NCI-H226 (cell line): Measurements from ENCODE around the gene CFAP100.

Source experiments
- DNase-seq: peaks from one replicate; pipeline ENCODE4 v3.0.0-alpha.2; 2015

CFAP100 gene

DNA sequence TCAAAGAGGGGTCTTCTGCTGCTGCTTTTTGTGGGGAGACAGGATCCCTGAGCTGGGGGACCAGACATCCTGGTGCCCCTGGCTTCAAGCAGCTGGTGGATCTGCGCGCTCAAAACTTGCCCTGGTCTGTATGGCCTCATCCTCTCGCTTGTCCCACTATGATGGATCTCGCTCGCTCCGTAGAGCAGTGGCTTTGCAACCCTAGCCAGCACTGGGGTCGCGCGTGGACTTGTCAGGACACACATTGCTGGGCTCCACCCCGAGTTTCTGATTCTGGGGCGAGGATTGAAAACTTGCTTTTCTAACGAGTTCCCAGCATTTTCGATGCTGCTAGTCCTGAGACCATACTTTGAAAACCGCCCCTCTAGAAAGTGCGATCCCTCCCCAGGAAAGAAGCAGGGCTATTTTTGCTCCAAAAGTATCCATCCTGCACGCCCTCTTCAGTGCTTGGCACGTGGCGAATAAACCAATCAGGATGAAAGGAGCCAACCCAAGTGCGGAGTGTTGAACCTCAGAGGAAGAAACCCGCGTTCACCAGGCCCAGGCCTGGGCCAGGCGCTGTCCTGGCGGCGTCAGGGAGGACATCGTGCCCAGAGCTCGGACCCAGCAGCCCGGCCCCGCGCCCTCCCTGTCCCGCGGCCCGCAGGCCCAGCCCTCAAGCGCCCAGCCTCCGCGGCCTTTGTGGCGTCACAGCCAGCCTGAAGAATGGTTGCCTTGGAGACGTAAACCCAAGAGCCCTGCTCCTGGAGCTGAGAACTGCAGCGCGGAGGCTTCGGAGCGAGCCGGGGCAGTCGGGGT, at the start of gene CFAP100:
Gene CFAP100 (plus strand): TSS at position 731 of the 798 bp plus-strand sequence. CDS start 1,092 bp downstream, outside the sequence.
- DNase-seq = no peak

DNA sequence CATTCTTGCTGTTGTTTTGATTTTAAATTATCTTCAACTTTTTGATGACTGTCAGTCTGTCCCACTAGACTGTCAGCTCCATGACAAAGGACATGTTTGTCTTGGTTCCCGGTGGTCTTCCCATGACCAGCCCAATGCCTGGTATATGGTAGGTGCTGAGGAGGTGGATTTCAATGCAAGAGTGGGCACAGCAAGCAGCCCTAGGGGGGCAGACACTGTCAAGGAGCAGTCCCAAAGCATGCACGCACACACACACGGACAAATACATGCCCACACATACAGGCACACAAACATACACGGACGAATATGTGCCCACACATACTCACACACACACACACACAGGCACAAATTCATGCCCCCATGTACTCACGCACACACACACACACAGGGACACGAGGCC, 49.5 kb upstream of the CFAP100 start:
- no peak for DNase-seq

DNA sequence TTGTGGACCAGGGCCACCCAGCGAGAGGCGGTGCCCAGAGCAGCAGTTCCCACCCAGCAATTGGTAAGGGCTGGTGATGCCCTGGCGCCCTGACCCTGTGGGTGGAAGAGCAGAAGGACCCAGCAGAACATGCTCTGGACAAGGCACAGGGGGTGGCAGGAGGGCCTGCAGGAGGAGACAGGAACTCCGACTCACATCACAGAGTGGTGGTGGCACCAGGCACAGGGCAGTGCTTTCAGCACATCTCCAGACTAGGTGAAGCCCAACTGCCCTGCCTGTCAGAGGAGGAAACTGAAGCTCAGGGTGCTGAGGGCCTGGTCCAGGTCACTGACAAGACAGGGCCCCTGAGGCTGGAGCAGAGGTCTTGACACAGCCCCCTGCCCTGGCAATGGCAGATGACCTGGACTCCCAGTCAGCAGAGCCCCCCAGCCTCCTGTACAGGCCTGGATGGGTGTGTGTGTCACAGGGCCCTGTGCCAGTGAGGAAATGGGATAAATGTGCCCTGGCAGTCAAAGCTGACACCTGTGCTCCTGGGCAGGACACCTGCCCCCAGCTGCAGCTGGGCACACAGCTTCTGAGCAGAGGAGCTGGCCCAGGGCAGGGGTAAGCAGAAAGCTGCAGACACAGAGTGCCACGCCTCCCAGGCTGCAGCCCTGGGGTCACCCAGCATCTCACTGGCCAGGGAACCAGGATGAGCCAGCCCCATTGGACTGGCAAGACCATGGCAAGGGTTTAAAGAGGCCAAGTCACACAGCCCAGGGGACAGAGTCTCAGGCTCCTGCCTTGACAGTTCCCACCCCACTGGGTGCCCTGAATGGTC, 48.9 kb upstream of the CFAP100 start:
- DNase-seq = no peak

DNA sequence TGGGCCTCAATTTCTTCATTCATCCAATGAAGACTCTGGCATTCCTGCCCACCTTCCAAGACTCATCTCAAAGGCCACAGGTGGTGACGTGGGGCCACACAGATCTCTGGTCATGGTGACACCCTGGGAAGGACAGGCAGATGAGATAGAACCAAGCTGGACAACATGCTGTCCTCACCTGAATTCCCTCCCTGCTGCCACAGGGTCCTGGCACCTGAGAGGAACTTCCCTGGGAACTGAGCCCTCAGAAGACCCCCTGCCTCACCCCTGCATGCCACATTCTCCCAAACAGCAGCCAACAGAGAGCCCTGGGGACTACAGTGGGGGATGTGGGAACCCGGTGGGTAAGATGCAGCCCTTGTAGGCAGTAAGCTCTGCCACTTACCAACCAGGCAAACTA, 48.2 kb upstream of the CFAP100 start:
- DNase-seq = no peak

DNA sequence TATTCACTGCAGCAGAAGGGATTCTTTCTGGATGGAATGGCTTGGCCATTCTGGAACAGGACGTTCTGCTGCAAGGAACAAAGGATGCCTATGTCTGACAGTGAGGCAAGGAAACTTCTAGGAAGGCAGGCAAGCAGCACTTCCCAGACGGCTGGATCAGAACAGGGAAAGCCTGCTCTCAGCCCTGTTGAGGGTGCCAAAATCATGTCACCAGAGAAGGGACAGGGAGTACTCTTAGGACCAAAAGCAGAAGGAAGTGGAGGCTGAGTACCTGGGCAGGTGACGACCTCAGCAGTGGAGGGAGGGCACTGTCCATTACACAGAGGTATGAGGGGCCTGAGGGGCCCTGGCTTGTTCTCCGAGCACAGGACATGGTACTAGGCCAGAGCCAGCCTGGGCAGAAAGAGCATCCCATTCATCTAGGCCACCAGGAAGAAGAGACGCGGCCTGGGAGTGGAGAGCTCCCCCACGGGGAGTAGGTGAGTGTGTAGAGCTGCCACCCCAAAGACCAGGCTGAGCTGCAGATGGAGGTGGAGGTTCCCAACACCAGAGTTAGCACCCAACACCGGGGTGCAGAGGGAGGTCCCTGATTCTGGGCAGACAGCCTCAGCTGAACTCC, 47.1 kb upstream of the CFAP100 start:
- no peak for DNase-seq

DNA sequence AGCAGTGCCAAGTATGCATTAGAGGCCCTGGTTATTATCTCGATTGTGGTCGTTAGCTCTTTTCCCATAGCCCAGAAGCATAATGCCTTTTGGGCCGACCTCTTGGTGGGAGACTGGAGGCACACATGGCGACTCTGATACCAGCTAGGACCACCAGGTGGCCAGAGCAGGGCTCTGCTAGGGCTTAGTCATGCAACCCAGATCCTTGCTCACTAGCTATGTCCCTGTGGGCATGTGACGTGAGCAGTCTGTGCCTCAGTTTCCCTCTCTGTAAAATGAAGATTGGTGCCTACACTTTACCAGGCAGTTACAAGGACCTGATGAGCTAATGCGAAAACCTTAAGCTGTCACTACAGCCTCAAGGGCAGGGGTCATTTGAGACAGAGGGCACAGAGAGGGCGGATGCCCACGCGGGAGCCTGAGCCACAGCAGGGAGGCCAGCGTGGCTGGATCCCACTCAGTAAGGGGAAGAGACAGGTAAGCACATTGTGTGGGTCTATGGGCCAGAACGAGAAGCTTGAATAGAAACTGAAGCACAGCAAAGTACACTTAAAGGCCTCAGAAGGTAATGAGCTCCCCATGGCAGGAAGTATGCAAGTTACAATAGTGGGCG, 46.3 kb upstream of the CFAP100 start:
- no peak for DNase-seq

DNA sequence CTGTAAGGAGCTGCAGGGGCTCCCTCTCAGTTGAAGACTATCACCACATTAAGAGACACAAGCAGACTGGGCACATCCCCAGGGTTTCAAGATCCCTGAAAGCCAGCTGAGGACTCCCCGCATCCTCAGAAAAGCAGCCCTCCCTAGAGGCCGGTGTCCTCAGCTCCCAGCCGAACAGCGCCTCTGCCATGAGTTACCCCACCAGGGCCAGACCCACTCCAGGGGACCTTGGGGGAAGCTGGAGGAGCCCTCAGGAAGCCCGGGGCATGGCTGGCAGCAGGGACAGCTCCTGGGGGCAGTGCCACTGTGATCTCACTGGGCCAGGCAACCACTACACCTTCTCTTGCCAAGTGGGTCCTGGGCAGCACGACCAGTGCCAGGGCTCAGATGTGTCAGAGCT, 45.6 kb upstream of the CFAP100 start:
- no peak for DNase-seq

DNA sequence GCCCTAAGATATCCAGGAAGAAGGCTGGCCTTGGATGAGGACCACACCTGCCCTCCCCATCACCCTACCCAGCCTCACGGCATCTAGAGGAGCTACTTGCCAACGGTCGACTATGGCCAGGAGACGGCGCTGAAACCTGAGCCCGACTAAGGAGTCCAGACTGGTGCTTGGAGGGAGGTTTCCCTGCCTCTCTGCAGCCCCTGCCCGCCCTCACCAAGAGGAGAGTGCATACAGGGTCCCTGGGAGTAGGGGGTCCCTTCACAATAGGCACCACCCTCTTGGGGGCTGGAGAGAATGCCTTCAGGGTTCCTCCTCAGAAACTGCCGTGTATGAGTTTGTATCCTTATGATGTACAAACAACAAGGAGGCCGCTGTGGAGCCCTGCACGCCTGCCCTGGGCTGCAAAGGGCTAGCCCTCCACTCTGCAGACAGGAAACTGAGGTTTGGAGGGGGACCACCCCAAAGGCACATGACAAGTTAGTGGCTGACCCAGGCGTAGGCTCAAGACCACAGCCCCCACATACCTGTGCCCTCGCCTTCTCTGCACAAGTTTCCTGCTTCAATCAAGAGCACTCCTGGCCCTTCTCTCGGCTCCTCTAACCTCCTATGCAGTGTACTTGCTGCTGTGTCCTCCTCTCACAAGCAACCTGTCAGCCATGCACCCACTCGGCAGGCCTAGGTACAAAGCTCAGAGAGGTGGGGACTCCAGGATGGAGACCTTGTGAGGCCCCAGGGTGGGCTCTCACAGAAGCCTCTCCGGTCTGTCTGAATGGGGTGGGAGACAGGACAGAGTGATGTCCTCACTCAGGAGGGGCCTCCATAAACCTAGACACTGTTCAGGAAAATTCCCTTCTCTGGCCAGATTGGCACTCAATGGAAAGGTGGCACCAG, 44.9 kb upstream of the CFAP100 start:
- no peak for DNase-seq

DNA sequence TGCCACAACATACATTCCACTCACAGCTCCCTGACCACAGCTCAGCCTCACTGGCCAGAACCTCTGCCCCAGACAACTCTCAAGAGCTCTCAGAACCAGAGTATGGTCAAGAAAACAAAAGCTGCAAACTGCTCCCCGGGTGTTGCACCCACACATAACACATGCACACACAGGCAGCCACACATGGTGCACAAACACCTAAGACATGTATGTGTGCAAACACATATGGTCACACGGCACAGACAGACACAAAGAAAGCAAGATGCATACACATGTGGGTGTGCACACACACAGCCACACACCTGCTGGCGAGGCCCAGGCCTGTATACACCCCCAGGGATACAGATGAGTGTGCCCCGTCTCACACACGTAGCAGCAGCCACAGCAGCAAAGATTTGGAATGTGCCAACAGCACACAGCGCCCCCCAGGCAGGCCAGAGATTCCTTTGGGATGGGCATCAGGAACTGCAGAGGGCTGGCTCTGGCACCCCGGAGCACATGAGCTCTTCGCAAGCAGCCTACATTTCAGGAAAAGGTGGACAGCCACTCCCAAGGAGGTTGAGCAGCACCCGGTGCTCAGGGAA, 44.1 kb upstream of the CFAP100 start:
- DNase-seq = no peak

DNA sequence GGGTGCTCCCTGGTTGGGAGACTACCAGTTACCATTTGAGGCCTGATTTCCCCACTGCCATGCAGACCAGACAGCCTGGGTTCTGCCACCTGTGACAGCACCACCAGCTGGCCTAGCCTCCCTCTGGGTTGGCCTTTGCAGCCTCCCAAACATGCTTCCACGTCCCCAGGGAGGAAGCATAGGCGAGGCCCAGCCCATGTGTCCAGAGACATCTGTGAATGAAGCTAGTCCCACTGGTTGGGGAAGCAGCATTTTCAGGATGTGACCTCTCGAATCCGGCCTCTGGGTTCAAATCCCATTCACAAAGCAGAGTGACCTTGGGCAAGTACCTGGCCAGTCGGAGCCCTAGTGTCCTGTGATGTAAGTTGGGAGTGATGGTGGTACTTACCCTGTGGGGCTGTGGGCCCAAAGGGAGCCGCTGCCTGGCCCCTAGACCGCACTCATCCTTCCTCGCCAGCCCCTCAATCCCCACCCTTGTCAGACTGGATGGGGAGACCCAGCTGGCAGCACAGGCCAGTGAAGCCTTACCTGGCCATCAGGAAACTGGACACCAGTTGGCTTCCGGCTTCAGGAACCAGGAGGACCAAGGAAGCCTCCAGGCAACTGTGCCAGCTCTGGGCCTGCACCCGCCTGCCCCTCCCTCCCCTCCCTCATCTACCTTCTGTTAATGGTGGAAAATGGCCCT, 43.5 kb upstream of the CFAP100 start:
- DNase-seq = no peak

DNA sequence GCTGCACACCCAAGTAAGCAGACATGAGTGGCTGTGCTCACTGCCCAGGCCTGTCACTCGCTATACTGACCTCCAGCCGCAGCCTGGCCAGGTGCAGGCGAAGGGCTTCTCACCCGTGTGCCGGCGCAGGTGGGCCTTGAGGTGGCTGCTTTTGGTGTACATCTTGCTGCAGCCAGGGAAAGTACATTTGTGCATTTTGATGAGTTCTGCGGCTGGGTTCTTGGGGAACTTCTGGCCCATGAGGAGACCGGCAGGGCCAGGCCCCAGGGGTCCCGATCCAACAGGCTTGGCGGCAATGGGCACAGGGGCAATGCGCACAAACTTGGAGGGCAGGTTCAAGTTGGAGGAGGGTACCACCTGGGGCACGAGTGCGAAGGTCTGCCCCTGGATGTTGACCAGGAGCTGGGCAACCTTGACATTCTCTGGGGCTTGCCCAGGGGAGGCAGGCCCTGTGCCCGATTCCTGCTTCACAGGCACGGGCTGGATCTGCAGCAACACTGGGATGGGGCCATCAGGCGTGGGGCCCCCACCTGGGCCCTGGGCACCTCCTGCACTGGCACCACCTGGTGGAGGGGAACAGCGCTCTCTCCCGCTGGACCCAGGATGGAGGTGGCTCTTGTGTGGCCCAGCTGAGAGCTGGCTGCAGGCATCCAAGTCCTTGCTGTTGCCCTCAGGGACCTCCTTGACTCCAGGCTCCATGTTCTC, 42.8 kb upstream of the CFAP100 start:
- no peak for DNase-seq

DNA sequence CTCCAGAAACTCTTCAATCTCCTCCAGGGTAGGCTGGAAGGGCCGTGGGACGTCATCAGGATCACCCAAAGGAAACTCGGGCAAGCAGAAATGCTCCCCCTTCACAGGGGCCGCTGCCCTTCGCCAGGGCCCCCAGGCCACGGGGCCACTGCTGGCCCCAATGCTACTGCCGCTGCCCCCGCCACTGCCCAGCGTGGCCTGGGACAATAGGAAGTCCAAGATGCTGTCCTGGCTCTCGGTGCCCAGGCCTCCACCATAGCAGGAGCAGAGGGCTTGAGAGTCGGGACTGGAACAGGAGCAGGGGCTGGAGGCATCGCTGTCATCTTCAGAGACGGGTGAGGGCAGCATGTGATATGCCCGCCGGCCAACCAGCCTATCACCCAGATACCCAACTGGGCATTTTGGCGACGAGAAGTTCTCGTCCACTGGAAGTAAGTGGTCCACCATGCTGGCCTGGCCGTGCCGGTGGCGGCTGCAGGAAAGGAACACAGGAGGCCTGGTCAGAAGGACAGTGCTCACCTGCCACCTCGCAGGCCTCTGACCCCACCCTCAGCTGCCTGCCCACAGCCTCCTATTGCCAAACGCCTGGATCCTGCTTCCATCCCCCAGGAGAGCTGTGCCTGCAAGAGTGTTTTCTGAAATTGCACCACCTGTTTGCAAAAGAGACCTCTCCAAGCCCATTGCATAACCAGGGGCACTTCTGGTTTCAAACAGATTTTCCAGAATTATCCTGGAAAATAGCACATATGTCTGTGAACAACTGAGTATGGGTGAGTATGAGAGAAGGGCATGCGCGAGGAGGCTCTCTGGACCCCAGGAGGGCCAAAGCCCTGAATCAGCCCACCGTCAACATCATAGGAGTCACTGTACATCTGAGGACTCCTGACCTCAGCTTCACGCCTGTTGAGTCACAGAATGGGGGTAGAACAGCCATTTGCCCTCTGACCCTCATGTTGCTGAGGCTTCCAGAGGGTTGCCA, 41.9 kb upstream of the CFAP100 start:
- no peak for DNase-seq

DNA sequence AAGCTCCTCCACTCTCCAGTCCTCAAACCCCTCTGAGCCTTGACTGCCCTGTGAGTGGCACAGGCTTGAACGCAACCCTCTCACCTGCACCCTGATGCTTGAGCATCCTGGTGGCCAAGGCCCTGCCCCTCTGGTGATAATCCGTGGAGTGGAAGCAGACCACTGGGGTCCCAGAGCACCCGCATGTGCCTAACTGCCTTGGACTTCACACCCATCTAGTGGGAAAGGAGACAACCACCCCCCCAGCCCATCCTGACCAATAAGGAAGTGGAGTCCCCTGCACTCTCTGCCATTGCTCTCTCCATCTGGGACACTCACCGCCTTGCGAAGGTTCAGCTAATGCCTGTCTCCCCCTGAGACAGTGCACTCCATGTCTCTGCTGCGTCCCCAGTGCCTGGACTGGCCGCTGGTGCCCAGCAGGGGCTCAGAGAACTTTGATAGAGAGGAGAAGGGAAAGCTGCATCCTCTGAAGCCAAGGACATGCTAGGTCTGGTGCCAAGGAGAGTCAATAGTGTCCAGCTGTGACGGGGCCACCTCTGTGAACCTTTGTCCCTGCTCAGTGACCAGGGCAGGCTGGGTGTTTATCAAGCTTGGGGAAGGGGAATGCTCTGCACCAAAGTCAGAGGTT, 40.9 kb upstream of the CFAP100 start:
- no peak for DNase-seq

DNA sequence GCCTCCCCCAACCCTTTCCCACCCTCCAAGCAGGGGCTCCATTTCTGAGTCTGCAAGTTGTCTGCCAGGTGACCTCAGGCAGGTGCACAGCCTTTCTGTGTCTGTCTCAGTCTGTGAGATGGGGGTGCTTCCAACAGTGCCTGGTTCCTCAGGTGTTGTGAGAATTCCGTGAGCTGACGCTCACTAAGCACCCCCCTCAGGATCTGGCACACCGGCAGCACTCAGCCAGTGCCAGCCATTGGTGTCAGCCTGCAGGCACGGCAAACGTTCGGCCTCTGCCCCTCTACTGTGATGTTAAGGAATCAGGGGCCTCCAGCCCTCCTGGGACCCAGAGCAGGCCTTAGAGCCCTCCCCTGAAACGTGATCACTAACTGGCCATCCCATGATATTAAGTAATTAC, 39.9 kb upstream of the CFAP100 start:
- no peak for DNase-seq

DNA sequence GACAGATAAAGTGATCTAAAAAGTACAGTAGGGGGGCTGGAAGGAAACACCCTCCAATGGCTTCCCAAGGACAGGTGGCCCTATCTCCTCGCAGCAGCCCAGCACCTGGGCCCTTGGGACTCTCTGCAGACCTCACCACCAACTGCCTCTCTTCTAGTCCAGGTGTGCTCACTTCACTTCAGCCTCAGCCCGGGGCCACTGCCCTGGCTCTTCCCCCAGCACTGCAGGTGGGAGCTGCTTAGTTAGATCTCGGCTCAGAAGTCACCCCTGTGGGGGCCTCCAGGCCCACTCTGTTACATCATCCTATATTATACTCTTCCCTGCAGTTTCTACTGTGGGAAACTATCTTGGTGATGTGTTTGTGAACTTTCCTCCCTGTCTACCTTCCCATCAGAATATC, 39.5 kb upstream of the CFAP100 start:
- DNase-seq = no peak

DNA sequence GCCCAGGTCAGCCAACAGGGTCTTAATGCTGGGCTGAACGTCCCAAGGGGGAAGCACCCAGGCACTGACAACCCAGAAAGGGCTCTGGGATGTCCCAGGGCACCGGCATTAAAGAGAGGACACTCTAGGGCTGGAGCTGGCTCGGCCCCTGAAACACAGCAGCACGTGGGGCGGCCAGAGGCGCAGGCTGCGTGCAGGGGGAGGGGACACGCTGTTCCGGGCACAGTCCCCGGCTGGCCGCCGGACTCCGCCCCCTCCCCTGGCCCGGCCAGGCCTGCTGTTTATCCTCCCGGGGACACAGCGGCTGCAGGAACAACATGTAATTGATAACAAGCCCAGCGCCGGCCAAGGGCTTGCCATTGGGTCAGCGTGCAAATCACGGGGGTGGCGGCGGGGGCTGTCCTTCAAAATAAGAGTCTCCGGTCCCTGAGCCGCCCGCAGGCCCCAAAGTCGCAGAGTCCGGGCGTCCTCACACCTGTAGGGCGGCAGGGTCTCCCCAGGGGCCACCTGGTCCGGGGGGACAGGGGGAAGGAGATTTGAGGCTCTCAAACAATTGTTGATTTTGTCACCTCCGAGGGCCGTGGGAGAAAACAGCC, 38.8 kb upstream of the CFAP100 start:
- DNase-seq = no peak

DNA sequence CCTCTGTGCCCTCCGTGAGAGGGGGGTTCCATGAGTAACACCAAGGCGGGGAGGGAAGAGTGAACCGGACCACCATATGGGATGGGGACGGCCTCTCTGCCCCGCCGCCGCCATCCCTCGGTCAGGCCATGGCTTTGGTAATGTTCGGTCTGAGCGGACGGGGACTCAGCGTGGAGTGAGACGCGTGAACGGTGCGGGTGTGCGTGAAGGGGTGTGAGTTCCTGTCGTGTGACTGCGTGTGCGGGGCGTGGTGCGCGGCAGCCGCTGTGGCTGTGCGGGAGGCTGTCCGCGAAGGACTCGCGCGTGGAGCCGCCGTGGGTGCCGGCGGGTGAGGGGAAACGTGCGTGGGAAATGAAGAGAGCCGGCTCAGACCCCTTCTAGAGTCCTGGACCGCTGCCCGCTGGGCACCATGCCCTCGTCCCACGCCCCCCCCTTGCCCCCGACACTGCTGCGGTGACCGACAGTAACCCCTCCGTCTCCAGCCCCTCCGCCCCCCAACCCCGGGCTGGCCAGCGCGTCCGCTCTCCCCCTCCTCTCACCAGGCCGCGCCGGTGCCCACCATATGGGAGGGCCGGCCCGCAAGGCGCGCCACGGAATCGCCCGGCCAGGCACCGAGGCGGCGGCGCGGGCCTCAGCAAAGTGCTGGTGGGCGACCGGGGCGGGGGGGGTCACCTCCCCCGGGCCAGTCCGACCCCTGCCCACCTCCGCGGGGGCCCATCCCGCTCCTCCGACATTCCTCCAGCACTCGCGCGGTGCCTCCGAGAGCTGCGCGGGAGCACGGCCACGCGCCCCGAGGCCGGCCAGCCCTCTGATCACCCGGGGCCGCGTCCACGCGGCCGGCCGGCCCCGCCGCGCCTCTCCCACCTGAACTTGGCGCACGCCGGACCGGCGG, 38.1 kb upstream of the CFAP100 start:
- DNase-seq = no peak
